ENCODE measurements around the gene SPAG9. TPM values are rescaled to one million over a fixed set of nuclear protein-coding genes. Genes with fewer than 3 reads are reported as not detected.

Gene SPAG9
- total RNA-seq, 1 experiment from 2014 or later, result 130 TPM

- Mint-ChIP-seq H3K4me1 (ENCODE audit: low read depth, unreplicated experiment) (no peaks in the 10 kb centered on the region), H3K36me3 (ENCODE audit: insufficient read depth, unreplicated experiment) (peaks cover 6% of the 10 kb centered on the region), H3K4me3 (ENCODE audit: unreplicated experiment) (no peak overlapping the region), H3K27me3 (ENCODE audit: insufficient read depth, unreplicated experiment) (no peaks in the 10 kb centered on the region), H3K9me3 (ENCODE audit: unreplicated experiment) (no peaks in the 10 kb centered on the region), H3K27ac (ENCODE audit: unreplicated experiment) (no peak overlapping the region)
- ChIA-PET CTCF (interaction anchor here (1.1 kb wide), 1 partner anchor 12 kb away, joined by 3 read pairs; no protein-coding TSS in a partner anchor), POLR2A (interaction anchor here (1.0 kb wide), 1 partner anchor 108 kb away, joined by 3 read pairs; the partner anchor contains the start of gene NME1)
- no TSS peak for BruUV-seq (replicated peaks)
- Histone ChIP-seq H3K9me3 (no peaks in the 10 kb centered on the region), H3K27me3 (replicated peaks; ENCODE audit: control insufficient read depth, insufficient read depth, low read length) (no peaks in the 10 kb centered on the region), H3K4me1 (0 out of 2 replicates have a peak, but pooled peaks cover 6% of the 10 kb centered on the region), H3K36me3 (ENCODE audit: control insufficient read depth, insufficient read depth, low read length) (no peaks in the 10 kb centered on the region), H3K4me3 (ENCODE audit: low read depth, low read length) (no peak overlapping the region)
- DNase-seq, result no peak
- intact Hi-C loops (cut with micrococcal nuclease; ENCODE audit: unreplicated experiment), result no loop called here
- TF ChIP-seq CTCF (IDR thresholded peaks at IDR 0.05; ENCODE audit: insufficient read depth in 1 of 2, low read depth in 1 of 2, low read length in 1 of 2, severe bottlenecking in 1 of 2, unreplicated experiment in 1 of 2), result no peak
Observed at GRCh38 chr17:51044976-51045375, 75.7 kb downstream of the SPAG9 start.

GRCh38 chr17:51036084-51036483 lies 84.6 kb downstream of the SPAG9 start:
- H3K9me3 ChIP-seq, result no peaks in the 10 kb centered on the region
- H3K27ac Mint-ChIP-seq (ENCODE audit: unreplicated experiment), result peak overlapping the region; percentile 1
- no TSS peak for BruUV-seq (replicated peaks)
- POLR2A ChIA-PET, result no interaction called here
- H3K27me3 Mint-ChIP-seq (ENCODE audit: insufficient read depth, unreplicated experiment), result no peaks in the 10 kb centered on the region
- no peak overlapping the region for H3K4me3 Mint-ChIP-seq (ENCODE audit: unreplicated experiment)
- peaks cover 10% of the 10 kb centered on the region for H3K4me1 Mint-ChIP-seq (ENCODE audit: low read depth, unreplicated experiment)
- H3K9me3 Mint-ChIP-seq (ENCODE audit: unreplicated experiment), result no peaks in the 10 kb centered on the region
- DNase-seq, result no peak
- no peaks in the 10 kb centered on the region for H3K4me1 ChIP-seq
- intact Hi-C loops (cut with micrococcal nuclease; ENCODE audit: unreplicated experiment), result no loop called here
- H3K36me3 Mint-ChIP-seq (ENCODE audit: insufficient read depth, unreplicated experiment), result peaks cover 58% of the 10 kb centered on the region
- CTCF ChIA-PET, result interaction anchor here (0.7 kb wide), 1 partner anchor 20 kb away, joined by 3 read pairs; no protein-coding TSS in a partner anchor
- no peaks in the 10 kb centered on the region for H3K27me3 ChIP-seq (replicated peaks; ENCODE audit: control insufficient read depth, insufficient read depth, low read length)
- no peak overlapping the region for H3K4me3 ChIP-seq (ENCODE audit: low read depth, low read length)
- no peak for TF ChIP-seq CTCF (IDR thresholded peaks at IDR 0.05; ENCODE audit: insufficient read depth in 1 of 2, low read depth in 1 of 2, low read length in 1 of 2, severe bottlenecking in 1 of 2, unreplicated experiment in 1 of 2)
- H3K36me3 ChIP-seq (ENCODE audit: control insufficient read depth, insufficient read depth, low read length), result no peaks in the 10 kb centered on the region

- Histone ChIP-seq H3K4me3 (ENCODE audit: low read depth, low read length) (no peak overlapping the region), H3K4me1 (no peaks in the 10 kb centered on the region), H3K36me3 (ENCODE audit: control insufficient read depth, insufficient read depth, low read length) (no peaks in the 10 kb centered on the region), H3K27me3 (replicated peaks; ENCODE audit: control insufficient read depth, insufficient read depth, low read length) (no peaks in the 10 kb centered on the region), H3K9me3 (no peaks in the 10 kb centered on the region)
- peaks cover 10% of the 10 kb centered on the region for H3K4me1 Mint-ChIP-seq (ENCODE audit: low read depth, unreplicated experiment)
- no peaks in the 10 kb centered on the region for H3K9me3 Mint-ChIP-seq (ENCODE audit: unreplicated experiment)
- intact Hi-C loops (cut with micrococcal nuclease; ENCODE audit: unreplicated experiment), result no loop called here
- ChIA-PET CTCF (interaction anchor here (0.7 kb wide), 1 partner anchor 21 kb away, joined by 3 read pairs; no protein-coding TSS in a partner anchor), POLR2A (no interaction called here)
- BruUV-seq (replicated peaks), result no TSS peak
- no peak for TF ChIP-seq CTCF (IDR thresholded peaks at IDR 0.05; ENCODE audit: insufficient read depth in 1 of 2, low read depth in 1 of 2, low read length in 1 of 2, severe bottlenecking in 1 of 2, unreplicated experiment in 1 of 2)
- H3K4me3 Mint-ChIP-seq (ENCODE audit: unreplicated experiment), result no peak overlapping the region
- peaks cover 60% of the 10 kb centered on the region for H3K36me3 Mint-ChIP-seq (ENCODE audit: insufficient read depth, unreplicated experiment)
- no peaks in the 10 kb centered on the region for H3K27me3 Mint-ChIP-seq (ENCODE audit: insufficient read depth, unreplicated experiment)
- no peak for DNase-seq
- H3K27ac Mint-ChIP-seq (ENCODE audit: unreplicated experiment), result no peak overlapping the region
Observed at GRCh38 chr17:51035431-51035830, 85.2 kb downstream of the SPAG9 start.
